NCI-H1092 treated with DMSO at 0.1 percent for 48 hours (cell line): Measurements from ENCODE around the gene NSUN7.

Experiments used
- DNase-seq: peaks from one replicate; lab custom pipeline; 2025; lab: John Stamatoyannopoulos, UW

Gene NSUN7

GRCh38 chr4:40848940-40849339 lies 99.2 kb downstream of the NSUN7 start:
- DNase-seq: no peak

DNA sequence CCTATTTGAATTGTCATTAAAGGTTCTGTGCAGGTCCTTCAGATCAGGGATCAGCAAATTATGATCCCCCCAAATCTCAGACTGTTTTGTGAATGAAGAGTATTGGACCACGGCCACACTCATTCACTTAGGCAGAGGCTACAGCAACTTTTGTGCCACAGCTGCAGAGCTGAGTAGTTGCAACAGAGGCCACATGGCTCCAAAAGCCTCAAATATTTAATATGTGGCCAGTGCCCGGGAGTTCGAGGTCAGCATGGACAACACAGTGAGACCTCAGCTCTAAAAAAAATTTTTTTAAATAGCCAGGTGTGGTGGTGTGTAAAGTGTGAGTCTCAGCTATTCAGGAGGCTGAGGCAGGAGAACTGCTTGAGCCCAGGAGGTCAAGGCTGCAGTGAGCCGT lies 100.7 kb downstream of the NSUN7 start:
- DNase-seq: no peak

GRCh38 chr4:40856277-40856839 lies 106.6 kb downstream of the NSUN7 start:
- no peak for DNase-seq

GRCh38 chr4:40856840-40857362 lies 107.1 kb downstream of the NSUN7 start:
- peak; percentile 76 for DNase-seq

DNA sequence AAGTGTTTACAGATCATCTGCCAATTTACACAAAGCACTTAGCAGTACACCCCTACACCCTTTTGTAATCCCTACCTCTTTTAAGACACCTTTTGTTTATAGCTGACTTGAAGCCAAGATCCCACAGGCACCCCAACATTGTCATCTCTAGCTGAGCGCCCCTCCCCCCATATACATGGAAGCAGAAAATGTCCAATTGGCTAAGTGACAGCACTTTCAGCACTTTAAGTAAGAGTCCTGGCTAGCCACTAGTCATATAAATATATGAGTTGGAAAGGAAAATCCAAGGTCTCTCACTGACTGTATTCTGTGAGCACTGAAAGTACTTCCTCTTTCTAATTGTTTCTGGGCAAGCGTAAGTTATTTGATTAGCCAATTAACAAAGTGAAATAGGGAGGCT lies 108.2 kb downstream of the NSUN7 start:
- DNase-seq: peak; percentile 67

DNA sequence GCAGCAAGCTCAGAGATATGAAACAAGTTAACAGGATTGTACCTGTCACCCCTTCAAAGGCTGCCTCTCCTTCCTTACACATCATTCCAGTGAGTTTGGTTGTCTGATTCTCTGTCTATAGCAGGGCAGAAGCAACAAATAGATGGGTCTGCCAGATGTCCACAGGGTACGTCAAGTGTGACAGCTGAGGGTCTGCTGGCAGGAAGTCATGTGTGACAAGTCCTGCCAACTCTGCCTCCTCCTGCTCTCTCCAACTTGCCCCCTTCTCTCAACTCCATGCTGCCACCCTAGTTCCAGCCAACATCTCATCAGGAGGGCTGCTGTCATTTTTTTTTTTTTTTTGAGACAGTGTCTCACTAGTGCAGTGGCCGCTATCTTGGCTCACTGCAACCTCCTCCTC lies 109.2 kb downstream of the NSUN7 start:
- DNase-seq: peak; percentile 61
